Measurements from ENCODE around the gene GUCY2C. TPM values are rescaled to one million over a fixed set of nuclear protein-coding genes. Genes with fewer than 3 reads are reported as not detected.

Gene GUCY2C
- total and polyA plus RNA-seq, 4 donors = 0.01 to 0.05 TPM; not detected in 2

DNA sequence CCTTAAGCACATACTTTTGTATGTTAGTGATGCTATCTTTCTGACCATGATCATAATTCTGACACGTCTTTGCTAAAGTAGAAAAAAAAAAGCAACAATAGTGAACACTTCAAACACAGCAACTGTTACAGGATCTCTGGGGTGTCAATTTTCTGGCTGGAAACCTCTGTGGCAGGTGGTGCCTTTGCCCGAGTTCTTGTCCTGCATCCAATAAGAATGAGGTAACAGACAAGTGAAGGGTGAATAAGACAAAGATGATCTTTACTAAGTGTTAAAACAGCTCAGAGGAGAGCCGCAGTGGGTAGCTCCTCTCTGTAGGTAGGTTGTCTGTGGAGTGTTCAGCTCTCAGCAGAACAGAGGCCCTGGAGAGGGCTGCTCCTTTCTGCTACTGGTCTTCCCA is 107.8 kb downstream of the GUCY2C start:
- no peaks in the 10 kb centered on the region for H3K4me1 ChIP-seq (ENCODE audit: control insufficient read depth in 4 of 4, insufficient read depth in 4 of 4, low read length in 3 of 4)
- H3K27me3 ChIP-seq (ENCODE audit: control insufficient read depth in 4 of 4, insufficient read depth in 4 of 4, low read length in 3 of 4) = no peaks in the 10 kb centered on the region
- no peak overlapping the region for H3K9ac ChIP-seq (ENCODE audit: low read depth in 1 of 2, low read length in 2 of 2)
- H3K27ac ChIP-seq (ENCODE audit: low read depth in 1 of 2, low read length in 2 of 2) = no peak overlapping the region
- H3K9me3 ChIP-seq (ENCODE audit: control insufficient read depth in 4 of 4, low read length in 3 of 4) = no peaks in the 10 kb centered on the region
- no peaks in the 10 kb centered on the region for H3K36me3 ChIP-seq (ENCODE audit: control insufficient read depth in 4 of 4, insufficient read depth in 3 of 4, low read depth in 1 of 4, low read length in 3 of 4)
- no peak overlapping the region for H3K4me3 ChIP-seq (ENCODE audit: low read depth in 1 of 3, low read length in 3 of 3)
- WGBS = 90% methylated on average over 3 of the region's 3 CpGs
- DNase-seq (ENCODE audit: low spot score) = no peak
- TF ChIP-seq HNF4A (conservative IDR thresholded peaks at IDR 0.05) (no peak), FOXA1 (IDR thresholded peaks at IDR 0.05) (no peak), YY1 (IDR thresholded peaks at IDR 0.05) (no peak), JUND (IDR thresholded peaks at IDR 0.05) (no peak), RXRA (IDR thresholded peaks at IDR 0.05) (no peak), SP1 (IDR thresholded peaks at IDR 0.05) (no peak), HNF4G (IDR thresholded peaks at IDR 0.05) (no peak), RAD21 (IDR thresholded peaks at IDR 0.05) (no peak), FOXA2 (IDR thresholded peaks at IDR 0.05) (no peak), GABPA (IDR thresholded peaks at IDR 0.05 in 1 of 2, conservative IDR thresholded peaks at IDR 0.05 in 1 of 2) (no peak), TAF1 (conservative IDR thresholded peaks at IDR 0.05) (no peak), EGR1 (IDR thresholded peaks at IDR 0.05; ENCODE audit: low read depth in 2 of 2) (no peak), NR2F2 (IDR thresholded peaks at IDR 0.05) (no peak)
- TF ChIP-seq, protein P1, sequence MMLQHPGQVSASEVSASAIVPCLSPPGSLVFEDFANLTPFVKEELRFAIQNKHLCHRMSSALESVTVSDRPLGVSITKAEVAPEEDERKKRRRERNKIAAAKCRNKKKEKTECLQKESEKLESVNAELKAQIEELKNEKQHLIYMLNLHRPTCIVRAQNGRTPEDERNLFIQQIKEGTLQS (IDR thresholded peaks at IDR 0.05) = no peak
- TF ChIP-seq, protein P2, sequence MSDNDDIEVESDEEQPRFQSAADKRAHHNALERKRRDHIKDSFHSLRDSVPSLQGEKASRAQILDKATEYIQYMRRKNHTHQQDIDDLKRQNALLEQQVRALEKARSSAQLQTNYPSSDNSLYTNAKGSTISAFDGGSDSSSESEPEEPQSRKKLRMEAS (IDR thresholded peaks at IDR 0.05) = no peak
- TF ChIP-seq, protein P3, sequence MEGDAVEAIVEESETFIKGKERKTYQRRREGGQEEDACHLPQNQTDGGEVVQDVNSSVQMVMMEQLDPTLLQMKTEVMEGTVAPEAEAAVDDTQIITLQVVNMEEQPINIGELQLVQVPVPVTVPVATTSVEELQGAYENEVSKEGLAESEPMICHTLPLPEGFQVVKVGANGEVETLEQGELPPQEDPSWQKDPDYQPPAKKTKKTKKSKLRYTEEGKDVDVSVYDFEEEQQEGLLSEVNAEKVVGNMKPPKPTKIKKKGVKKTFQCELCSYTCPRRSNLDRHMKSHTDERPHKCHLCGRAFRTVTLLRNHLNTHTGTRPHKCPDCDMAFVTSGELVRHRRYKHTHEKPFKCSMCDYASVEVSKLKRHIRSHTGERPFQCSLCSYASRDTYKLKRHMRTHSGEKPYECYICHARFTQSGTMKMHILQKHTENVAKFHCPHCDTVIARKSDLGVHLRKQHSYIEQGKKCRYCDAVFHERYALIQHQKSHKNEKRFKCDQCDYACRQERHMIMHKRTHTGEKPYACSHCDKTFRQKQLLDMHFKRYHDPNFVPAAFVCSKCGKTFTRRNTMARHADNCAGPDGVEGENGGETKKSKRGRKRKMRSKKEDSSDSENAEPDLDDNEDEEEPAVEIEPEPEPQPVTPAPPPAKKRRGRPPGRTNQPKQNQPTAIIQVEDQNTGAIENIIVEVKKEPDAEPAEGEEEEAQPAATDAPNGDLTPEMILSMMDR (IDR thresholded peaks at IDR 0.05; ENCODE audit: low read depth, low read length, missing input control) = no peak
- TF ChIP-seq, protein P4, sequence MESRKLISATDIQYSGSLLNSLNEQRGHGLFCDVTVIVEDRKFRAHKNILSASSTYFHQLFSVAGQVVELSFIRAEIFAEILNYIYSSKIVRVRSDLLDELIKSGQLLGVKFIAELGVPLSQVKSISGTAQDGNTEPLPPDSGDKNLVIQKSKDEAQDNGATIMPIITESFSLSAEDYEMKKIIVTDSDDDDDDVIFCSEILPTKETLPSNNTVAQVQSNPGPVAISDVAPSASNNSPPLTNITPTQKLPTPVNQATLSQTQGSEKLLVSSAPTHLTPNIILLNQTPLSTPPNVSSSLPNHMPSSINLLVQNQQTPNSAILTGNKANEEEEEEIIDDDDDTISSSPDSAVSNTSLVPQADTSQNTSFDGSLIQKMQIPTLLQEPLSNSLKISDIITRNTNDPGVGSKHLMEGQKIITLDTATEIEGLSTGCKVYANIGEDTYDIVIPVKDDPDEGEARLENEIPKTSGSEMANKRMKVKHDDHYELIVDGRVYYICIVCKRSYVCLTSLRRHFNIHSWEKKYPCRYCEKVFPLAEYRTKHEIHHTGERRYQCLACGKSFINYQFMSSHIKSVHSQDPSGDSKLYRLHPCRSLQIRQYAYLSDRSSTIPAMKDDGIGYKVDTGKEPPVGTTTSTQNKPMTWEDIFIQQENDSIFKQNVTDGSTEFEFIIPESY (IDR thresholded peaks at IDR 0.05) = no peak

DNA sequence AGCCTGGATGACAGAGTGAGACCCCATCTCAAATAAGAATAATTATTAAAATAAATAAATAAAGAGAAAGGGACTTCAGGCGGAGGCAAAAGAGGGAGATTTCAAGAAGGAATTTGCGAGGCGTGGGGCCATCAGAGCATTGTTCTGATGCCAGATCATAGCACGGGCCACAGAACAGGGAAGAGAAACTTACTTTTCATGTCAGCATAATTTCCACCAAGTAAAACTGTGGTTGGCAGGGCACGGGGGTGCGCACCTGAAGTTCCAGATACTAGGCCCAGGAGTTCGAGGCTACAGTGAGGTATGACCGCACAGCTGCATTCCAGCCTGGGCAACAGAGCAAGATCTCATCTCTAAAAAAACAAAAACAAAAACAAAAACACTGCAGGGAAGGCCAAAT is 117.8 kb downstream of the GUCY2C start:
- no peaks in the 10 kb centered on the region for H3K4me1 ChIP-seq (ENCODE audit: control insufficient read depth in 4 of 4, insufficient read depth in 4 of 4, low read length in 3 of 4)
- TF ChIP-seq RAD21 (IDR thresholded peaks at IDR 0.05) = no peak
- TF ChIP-seq YY1 (IDR thresholded peaks at IDR 0.05) = no peak
- TF ChIP-seq HNF4A (conservative IDR thresholded peaks at IDR 0.05) = no peak
- TF ChIP-seq FOXA2 (IDR thresholded peaks at IDR 0.05) = no peak
- TF ChIP-seq FOXA1 (IDR thresholded peaks at IDR 0.05) = no peak
- TF ChIP-seq TAF1 (conservative IDR thresholded peaks at IDR 0.05) = no peak
- no peak for TF ChIP-seq NR2F2 (IDR thresholded peaks at IDR 0.05)
- TF ChIP-seq SP1 (IDR thresholded peaks at IDR 0.05) = no peak
- TF ChIP-seq, protein P1 (IDR thresholded peaks at IDR 0.05) = no peak
- H3K9me3 ChIP-seq (ENCODE audit: control insufficient read depth in 4 of 4, low read length in 3 of 4) = no peaks in the 10 kb centered on the region
- H3K36me3 ChIP-seq (ENCODE audit: control insufficient read depth in 4 of 4, insufficient read depth in 3 of 4, low read depth in 1 of 4, low read length in 3 of 4) = peaks cover 0 to 1% (median 0%) of the 10 kb centered on the region in 4 donors
- WGBS = 94% methylated on average over 8 of the region's 8 CpGs
- no peak overlapping the region for H3K27ac ChIP-seq (ENCODE audit: low read depth in 1 of 2, low read length in 2 of 2)
- H3K4me3 ChIP-seq (ENCODE audit: low read depth in 1 of 3, low read length in 3 of 3) = no peak overlapping the region
- no peaks in the 10 kb centered on the region for H3K27me3 ChIP-seq (ENCODE audit: control insufficient read depth in 4 of 4, insufficient read depth in 4 of 4, low read length in 3 of 4)
- no peak overlapping the region for H3K9ac ChIP-seq (ENCODE audit: low read depth in 1 of 2, low read length in 2 of 2)
- no peak for DNase-seq (ENCODE audit: low spot score)
